Gastroesophageal sphincter (tissue), 4 donors: ENCODE data around the gene SH3RF2. TPM values are rescaled to one million over a fixed set of nuclear protein-coding genes. Genes with fewer than 3 reads are reported as not detected.

Experiments
- ATAC-seq: fragments of 150-250 bp; one replicate; pipeline ENCODE4 v1.9.1; 2016; ENCODE audit warnings: mild to moderate bottlenecking, moderate library complexity
- H3K27ac ChIP-seq, 4 donors: fragments of 200-600 bp; sonication (generic) in 3 of 4; 1 replicate in 3 of 4; 2 replicates in 1 of 4; pipeline ENCODE4 v1.5.1; 2016 to 2019
- H3K27me3 ChIP-seq: fragments of 200-600 bp; sonication (generic); one replicate; pipeline ENCODE4 v1.5.1; 2019
- H3K36me3 ChIP-seq, 2 donors: fragments of 200-600 bp; sonication (generic); one replicate each; pipeline ENCODE4 v1.5.1; 2019; ENCODE audit warnings: control low read depth in 1 of 2
- H3K4me1 ChIP-seq, 3 donors: fragments of 200-600 bp; sonication (generic); 1 replicate in 2 of 3; 2 replicates in 1 of 3; pipeline ENCODE4 v1.5.1; 2016 to 2019; ENCODE audit warnings: control low read depth in 2 of 3
- H3K4me3 ChIP-seq, 2 donors: fragments of 200-600 bp; sonication (generic); one replicate each; pipeline ENCODE4 v1.5.1; 2019; ENCODE audit warnings: mild to moderate bottlenecking in 1 of 2, moderate library complexity in 1 of 2
- H3K9me3 ChIP-seq, 3 donors: fragments of 200-600 bp; sonication (generic); one replicate each; pipeline ENCODE4 v1.5.1; 2017 to 2019; ENCODE audit warnings: control low read depth in 2 of 3
- CTCF ChIP-seq, 4 experiments: fragments of 200-600 bp in 2 of 4; fragments of 450-650 bp in 2 of 4; sonication (generic) in 1 of 4; IDR thresholded peaks; one replicate each; pipeline ENCODE4 v1.5.1; 2017 to 2019; ENCODE audit warnings: antibody characterized with exemption in 4 of 4, mild to moderate bottlenecking in 2 of 4, moderate library complexity in 2 of 4
- EP300 ChIP-seq: sonication (generic); formaldehyde crosslinking; IDR thresholded peaks from one replicate; pipeline ENCODE4 v1.6.1; 2017; ENCODE audit warnings: antibody characterized with exemption, mild to moderate bottlenecking
- POLR2A ChIP-seq, 2 donors: fragments of 450-650 bp; IDR thresholded peaks; one replicate each; pipeline ENCODE4 v1.6.1; 2017; ENCODE audit warnings: antibody characterized with exemption in 2 of 2, mild to moderate bottlenecking in 2 of 2, moderate library complexity in 1 of 2
- POLR2AphosphoS5 ChIP-seq: sonication (generic); formaldehyde crosslinking; IDR thresholded peaks from one replicate; pipeline ENCODE4 v1.6.1; 2017; ENCODE audit warnings: antibody characterized with exemption
- WGBS, 2 donors: methylation state at CpG; one replicate each; pipeline ENCODE4 v1.1.5; 2018; ENCODE audit warnings: low coverage in 1 of 2; 5-methylcytosine and 5-hydroxymethylcytosine counted together
- total RNA-seq, 4 donors: library from RNA; depleted of rRNA; stranded (reverse); fragments of >200 nt; gene quantifications; one replicate each; pipeline ENCODE4 v1.1.0, GENCODE V29; 2016

SH3RF2 gene
- total RNA-seq, 4 donors from 2014 or later: 0.27 to 5.2 (median 1.0) TPM

DNA sequence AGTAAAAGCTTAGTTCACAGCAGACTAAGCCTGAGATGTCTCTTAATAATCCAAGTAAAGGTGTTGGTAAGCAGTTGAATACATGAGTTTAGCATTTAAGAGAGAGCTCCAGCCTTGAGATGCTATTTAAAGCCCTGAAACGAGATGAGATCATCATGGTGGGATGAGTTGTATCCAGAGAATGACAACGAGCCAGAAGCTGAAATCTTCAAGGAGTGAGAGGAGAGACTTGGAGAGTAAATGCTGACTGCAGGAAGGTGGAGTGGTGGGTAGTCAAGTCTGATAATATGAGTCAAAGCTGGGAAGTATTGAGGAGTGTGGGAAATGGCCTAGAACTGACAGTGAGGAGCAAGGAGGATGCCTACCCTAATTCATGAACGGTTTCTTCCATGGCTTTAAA is 115.3 kb downstream of the SH3RF2 start:
- H3K9me3 ChIP-seq: no peaks in the 10 kb centered on the region
- no peak overlapping the region for H3K4me3 ChIP-seq
- H3K36me3 ChIP-seq: no peaks in the 10 kb centered on the region
- no peaks in the 10 kb centered on the region for H3K4me1 ChIP-seq
- H3K27me3 ChIP-seq: no peaks in the 10 kb centered on the region
- WGBS, 2 donors: 43% methylated on average over 2 to 3 of the region's 3 CpGs
- TF ChIP-seq POLR2AphosphoS5: no peak
- no peak for TF ChIP-seq EP300
- TF ChIP-seq CTCF (IDR thresholded peaks at IDR 0.05): no peak
- no peak for TF ChIP-seq POLR2A (IDR thresholded peaks at IDR 0.05)
- H3K27ac ChIP-seq: no peak overlapping the region
- no peak for ATAC-seq

DNA sequence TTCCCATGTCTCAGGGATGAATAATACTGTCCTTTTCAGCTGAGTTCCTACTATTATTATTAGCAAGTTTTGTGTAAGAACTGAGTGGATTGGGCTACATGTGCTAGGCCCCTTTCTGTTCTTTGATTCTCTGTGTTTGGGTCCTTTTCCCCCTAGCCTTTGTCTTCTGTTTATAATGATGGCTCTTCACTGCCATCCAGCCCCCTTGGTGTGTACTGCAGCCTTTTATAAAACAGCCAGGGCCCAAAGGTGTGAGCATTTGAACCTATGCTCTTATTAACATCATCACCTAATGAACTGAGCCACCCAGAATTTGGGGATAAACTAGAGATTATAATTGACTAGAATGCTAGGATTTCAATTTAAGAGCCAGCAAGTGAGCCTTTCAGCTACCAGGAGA is 116.4 kb downstream of the SH3RF2 start:
- Histone ChIP-seq H3K36me3 (no peaks in the 10 kb centered on the region), H3K27ac (no peak overlapping the region), H3K4me1 (no peaks in the 10 kb centered on the region), H3K27me3 (no peaks in the 10 kb centered on the region), H3K9me3 (no peaks in the 10 kb centered on the region), H3K4me3 (no peak overlapping the region)
- ATAC-seq: no peak
- TF ChIP-seq EP300 (no peak), POLR2A (IDR thresholded peaks at IDR 0.05) (no peak), POLR2AphosphoS5 (no peak), CTCF (IDR thresholded peaks at IDR 0.05) (no peak)

DNA sequence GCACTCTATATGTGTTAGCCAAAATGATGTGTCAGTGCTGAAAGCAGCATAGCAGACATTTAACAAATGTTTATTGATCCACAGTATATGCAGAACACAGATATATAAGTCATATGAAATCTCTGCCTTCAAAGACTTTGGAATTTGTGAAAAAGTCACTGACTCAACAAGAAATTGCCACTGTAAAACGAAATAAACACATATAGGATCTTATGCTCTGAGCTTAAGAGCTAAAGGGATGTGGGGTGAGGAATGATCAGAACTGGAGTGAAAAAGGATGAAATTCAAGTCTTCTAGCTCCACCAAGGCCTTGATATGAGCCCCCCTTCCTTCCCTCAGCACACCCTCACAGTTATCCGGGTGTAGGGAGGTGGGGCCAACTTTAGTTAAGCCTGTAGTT is 119.1 kb downstream of the SH3RF2 start:
- Histone ChIP-seq H3K4me3 (no peak overlapping the region), H3K27ac (no peak overlapping the region), H3K36me3 (no peaks in the 10 kb centered on the region), H3K4me1 (no peaks in the 10 kb centered on the region), H3K27me3 (no peaks in the 10 kb centered on the region), H3K9me3 (no peaks in the 10 kb centered on the region)
- ATAC-seq: no peak
- TF ChIP-seq POLR2AphosphoS5 (no peak), POLR2A (IDR thresholded peaks at IDR 0.05) (no peak), CTCF (IDR thresholded peaks at IDR 0.05) (no peak), EP300 (no peak)
- WGBS, 2 donors: 65 to 75% methylated on average over 2 of the region's 2 CpGs

GRCh38 chr5:146059460-146060220 is 123.3 kb downstream of the SH3RF2 start:
- WGBS, 2 donors: 51 to 66% methylated on average over 3 to 12 of the region's 22 CpGs
- H3K9me3 ChIP-seq: no peaks in the 10 kb centered on the region
- no peaks in the 10 kb centered on the region for H3K36me3 ChIP-seq
- H3K27ac ChIP-seq: no peak overlapping the region
- H3K4me1 ChIP-seq: no peaks in the 10 kb centered on the region
- no peaks in the 10 kb centered on the region for H3K27me3 ChIP-seq
- TF ChIP-seq POLR2A (IDR thresholded peaks at IDR 0.05): no peak
- no peak for TF ChIP-seq CTCF (IDR thresholded peaks at IDR 0.05)
- TF ChIP-seq EP300: no peak
- no peak for TF ChIP-seq POLR2AphosphoS5
- H3K4me3 ChIP-seq: no peak overlapping the region
- no peak for ATAC-seq

- no peaks in the 10 kb centered on the region for H3K4me1 ChIP-seq
- H3K9me3 ChIP-seq: no peaks in the 10 kb centered on the region
- TF ChIP-seq CTCF (IDR thresholded peaks at IDR 0.05): no peak
- no peak for TF ChIP-seq EP300
- TF ChIP-seq POLR2A (IDR thresholded peaks at IDR 0.05): no peak
- no peak for TF ChIP-seq POLR2AphosphoS5
- H3K27ac ChIP-seq: no peak overlapping the region
- H3K4me3 ChIP-seq: no peak overlapping the region
- no peaks in the 10 kb centered on the region for H3K36me3 ChIP-seq
- 97 to 100% methylated on average over 2 to 5 of the region's 5 CpGs for WGBS, 2 donors
- ATAC-seq: no peak
- H3K27me3 ChIP-seq: no peaks in the 10 kb centered on the region
Measured at GRCh38 chr5:146060221-146060585, 123.8 kb downstream of the SH3RF2 start.
